WERI-Rb-1 (cell line): ENCODE results near the gene ABLIM2.

Experiments
- DNase-seq: peaks from one replicate; pipeline ENCODE4 v3.0.0-alpha.2; 2020
- H3K27ac ChIP-seq: fragments of 250-450 bp; sonication (Bioruptor Pico); 2 replicates; pipeline ENCODE4 v1.5.1; 2020; ENCODE audit warnings: mild to moderate bottlenecking, moderate library complexity
- H3K27me3 ChIP-seq: fragments of 250-450 bp; sonication (Bioruptor Pico); 2 replicates; pipeline ENCODE4 v1.5.1; 2021; ENCODE audit warnings: mild to moderate bottlenecking, low read depth, moderate library complexity; ENCODE audit not compliant: insufficient read depth, severe bottlenecking
- H3K36me3 ChIP-seq: fragments of 250-450 bp; sonication (Bioruptor Pico); 2 replicates; pipeline ENCODE4 v1.5.1; 2020; ENCODE audit warnings: mild to moderate bottlenecking, moderate library complexity
- H3K4me3 ChIP-seq: 2 replicates; pipeline ENCODE4 v1.5.1; 2011; ENCODE audit warnings: low read depth, mild to moderate bottlenecking, control low read depth, low read length
- H3K9me3 ChIP-seq: fragments of 250-450 bp; sonication (Bioruptor Pico); 2 replicates; pipeline ENCODE4 v1.5.1; 2021; ENCODE audit warnings: mild to moderate bottlenecking, moderate library complexity; ENCODE audit not compliant: severe bottlenecking
- TF ChIP-seq, protein P1 (sequence below): IDR thresholded peaks from 2 replicates; pipeline ENCODE4 v1.5.1; 2011; ENCODE audit warnings: low read depth, mild to moderate bottlenecking, control low read depth, inconsistent platforms, low read length

The ABLIM2 gene

DNA sequence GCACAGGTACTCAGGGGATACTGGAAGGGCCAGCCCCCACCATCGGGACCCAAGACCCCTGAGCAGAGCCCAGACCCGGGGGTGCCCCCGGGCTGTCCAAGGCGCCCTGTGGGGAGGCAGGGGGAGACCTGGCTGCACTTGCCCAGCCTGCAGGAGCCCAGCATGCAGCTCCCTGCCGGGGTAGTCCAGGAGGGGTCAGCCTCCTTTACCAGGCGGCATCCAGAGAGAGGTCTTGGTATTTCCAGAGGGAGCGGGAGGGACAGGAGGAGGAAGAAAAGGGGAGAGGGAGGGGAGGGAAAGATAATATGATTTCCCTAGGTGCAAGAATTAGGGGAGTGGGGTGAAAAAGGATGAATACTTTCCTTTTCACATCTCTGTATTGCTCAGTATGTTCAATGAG is 97.5 kb downstream of the ABLIM2 start:
- H3K4me3 ChIP-seq, result no peak overlapping the region
- peaks cover 27% of the 10 kb centered on the region for H3K9me3 ChIP-seq
- H3K27me3 ChIP-seq, result no peaks in the 10 kb centered on the region
- no peaks in the 10 kb centered on the region for H3K36me3 ChIP-seq
- TF ChIP-seq, protein P1, sequence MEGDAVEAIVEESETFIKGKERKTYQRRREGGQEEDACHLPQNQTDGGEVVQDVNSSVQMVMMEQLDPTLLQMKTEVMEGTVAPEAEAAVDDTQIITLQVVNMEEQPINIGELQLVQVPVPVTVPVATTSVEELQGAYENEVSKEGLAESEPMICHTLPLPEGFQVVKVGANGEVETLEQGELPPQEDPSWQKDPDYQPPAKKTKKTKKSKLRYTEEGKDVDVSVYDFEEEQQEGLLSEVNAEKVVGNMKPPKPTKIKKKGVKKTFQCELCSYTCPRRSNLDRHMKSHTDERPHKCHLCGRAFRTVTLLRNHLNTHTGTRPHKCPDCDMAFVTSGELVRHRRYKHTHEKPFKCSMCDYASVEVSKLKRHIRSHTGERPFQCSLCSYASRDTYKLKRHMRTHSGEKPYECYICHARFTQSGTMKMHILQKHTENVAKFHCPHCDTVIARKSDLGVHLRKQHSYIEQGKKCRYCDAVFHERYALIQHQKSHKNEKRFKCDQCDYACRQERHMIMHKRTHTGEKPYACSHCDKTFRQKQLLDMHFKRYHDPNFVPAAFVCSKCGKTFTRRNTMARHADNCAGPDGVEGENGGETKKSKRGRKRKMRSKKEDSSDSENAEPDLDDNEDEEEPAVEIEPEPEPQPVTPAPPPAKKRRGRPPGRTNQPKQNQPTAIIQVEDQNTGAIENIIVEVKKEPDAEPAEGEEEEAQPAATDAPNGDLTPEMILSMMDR, result no peak
- no peak for DNase-seq
- no peak overlapping the region for H3K27ac ChIP-seq

DNA sequence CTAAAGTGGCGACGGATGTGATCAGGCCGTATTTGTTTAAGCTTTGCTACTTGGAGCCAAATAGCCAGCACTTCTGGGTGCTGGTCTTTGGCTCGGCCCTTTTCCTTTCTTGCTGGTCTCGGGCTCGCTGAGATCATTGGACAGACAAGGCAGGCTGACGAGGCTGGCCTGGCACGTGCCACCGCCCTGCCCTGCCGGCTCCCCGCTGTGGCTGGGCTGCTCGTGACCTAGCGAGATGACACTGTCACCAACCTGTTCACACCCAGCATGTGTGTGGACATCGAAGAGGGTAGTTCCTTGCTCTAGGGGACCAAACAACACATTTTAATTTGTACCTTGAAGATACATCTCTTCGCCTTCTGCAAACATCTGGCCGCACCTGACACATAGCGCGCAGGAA is 98.0 kb downstream of the ABLIM2 start:
- Histone ChIP-seq H3K9me3 (peaks cover 28% of the 10 kb centered on the region), H3K36me3 (no peaks in the 10 kb centered on the region), H3K27me3 (no peaks in the 10 kb centered on the region), H3K4me3 (no peak overlapping the region), H3K27ac (no peak overlapping the region)
- no peak for DNase-seq
- TF ChIP-seq, protein P1, result no peak

DNA sequence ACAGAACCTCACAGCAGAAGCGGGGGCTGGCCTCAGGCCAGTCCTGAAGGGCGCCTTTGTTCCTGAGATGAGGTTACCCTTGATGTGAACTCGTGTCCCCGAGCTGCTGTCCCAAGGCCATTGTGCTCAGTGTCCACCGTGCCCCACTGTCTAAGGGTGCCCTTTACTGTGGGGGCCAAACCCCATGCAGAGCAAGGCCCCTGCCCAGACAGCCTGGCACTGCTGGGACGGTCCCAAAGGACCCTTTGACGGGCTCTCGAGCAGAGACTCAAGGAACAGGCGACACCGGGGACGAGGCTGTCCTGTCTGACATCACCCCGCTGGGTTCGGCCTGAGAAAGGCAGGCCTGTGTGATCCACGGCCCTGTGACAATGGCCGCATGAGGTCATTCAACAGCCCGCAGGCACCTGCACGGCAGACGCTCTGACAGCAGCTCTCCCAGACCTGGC is 100.6 kb downstream of the ABLIM2 start:
- TF ChIP-seq, protein P1, result no peak
- Histone ChIP-seq H3K27ac (no peak overlapping the region), H3K9me3 (peaks cover 21% of the 10 kb centered on the region)

DNA sequence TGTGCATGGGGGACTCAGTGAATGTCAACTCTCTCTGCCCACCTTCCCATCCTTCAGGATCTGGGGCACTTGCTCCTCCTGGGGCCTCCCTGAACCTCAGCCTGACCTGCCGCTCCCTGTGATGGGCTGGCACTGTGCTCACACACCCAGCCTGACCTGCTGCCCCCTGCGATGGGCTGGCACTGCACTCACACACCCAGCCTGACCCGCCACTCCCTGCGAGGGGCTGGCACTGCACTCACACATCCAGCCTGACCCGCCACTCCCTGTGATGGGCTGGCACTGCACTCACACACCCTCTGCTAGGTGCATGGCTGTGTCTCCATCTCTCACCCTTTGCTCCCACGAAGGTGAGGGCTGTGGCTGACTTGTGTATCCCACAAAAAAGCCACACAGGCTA is 103.4 kb downstream of the ABLIM2 start:
- no peak overlapping the region for H3K27ac ChIP-seq
- H3K36me3 ChIP-seq, result no peaks in the 10 kb centered on the region

More for the DNA sequence above, 100.6 kb downstream of the ABLIM2 start:
- H3K4me3 ChIP-seq, result no peak overlapping the region
- no peaks in the 10 kb centered on the region for H3K27me3 ChIP-seq
- H3K36me3 ChIP-seq, result no peaks in the 10 kb centered on the region
- DNase-seq, result no peak

DNA sequence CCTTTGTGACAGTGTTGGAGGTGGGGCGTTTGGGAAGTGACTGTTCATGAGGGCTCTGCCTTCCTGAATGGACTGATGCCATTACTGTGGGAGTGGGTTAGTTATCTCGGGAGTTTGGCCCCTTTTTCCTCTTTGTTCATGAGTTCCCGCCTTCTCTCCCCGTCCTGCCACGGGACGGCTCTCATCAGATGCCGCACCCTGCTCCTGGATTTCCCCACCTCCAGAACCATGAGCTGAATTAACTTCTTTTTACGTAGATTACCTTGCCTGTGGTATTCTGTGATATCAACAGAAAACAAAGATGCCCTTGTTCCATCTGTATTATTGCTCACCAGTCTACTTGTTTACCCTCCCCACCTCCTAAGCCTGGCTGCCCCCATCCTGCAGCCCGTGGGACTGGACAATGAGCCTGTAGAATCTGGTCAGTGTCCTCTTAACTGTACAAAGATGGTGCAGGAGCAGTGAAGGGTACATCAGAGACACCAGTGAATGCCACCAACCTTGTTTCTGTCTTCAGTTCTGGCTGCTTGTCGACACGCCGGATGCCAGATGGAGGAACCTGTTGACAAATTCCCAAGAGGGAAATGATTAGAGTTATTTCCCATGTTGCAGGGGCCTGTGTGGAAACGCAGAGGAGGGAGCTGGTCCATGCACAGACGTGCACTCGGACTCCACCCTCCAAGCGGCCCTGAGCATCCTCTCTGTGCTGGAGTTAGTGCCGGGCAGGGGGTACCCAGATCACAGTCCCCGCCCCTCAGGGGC is 104.7 kb downstream of the ABLIM2 start:
- no peak overlapping the region for H3K4me3 ChIP-seq
- no peaks in the 10 kb centered on the region for H3K27me3 ChIP-seq
- peaks cover 19% of the 10 kb centered on the region for H3K9me3 ChIP-seq
- DNase-seq, result no peak
- TF ChIP-seq, protein P1, result no peak
- H3K36me3 ChIP-seq, result no peaks in the 10 kb centered on the region
- no peak overlapping the region for H3K27ac ChIP-seq

More for the DNA sequence above, 103.4 kb downstream of the ABLIM2 start:
- Histone ChIP-seq H3K9me3 (peaks cover 21% of the 10 kb centered on the region), H3K4me3 (no peak overlapping the region), H3K27me3 (no peaks in the 10 kb centered on the region)
- TF ChIP-seq, protein P1, result no peak
- no peak for DNase-seq
